Activated CD4-positive, alpha-beta T cell treated with anti-CD3 and anti-CD28 coated beads, Interleukin-2, amount 50 U/mL, for 24 hours (primary cell): ENCODE results near the gene ENOX1.

ENCODE experiments used
- DNase-seq, 2 donors: peaks; one replicate each; pipeline ENCODE4 v3.0.0-alpha.2; 2020; ENCODE audit warnings: low read depth in 1 of 2, low spot score in 1 of 2

Gene ENOX1

GRCh38 chr13:43749503-43749902 is 37.3 kb downstream of the ENOX1 start:
- DNase-seq, result no peak

- DNase-seq, result no peak
These were observed 42.3 kb downstream of the ENOX1 start for GRCh38 chr13:43744261-43745031.

- no peak for DNase-seq
These were observed 43.9 kb downstream of the ENOX1 start for GRCh38 chr13:43742911-43743310.

- DNase-seq, result no peak
These were observed 49.3 kb downstream of the ENOX1 start for GRCh38 chr13:43737392-43737923.

- no peak for DNase-seq
These were observed 54.0 kb downstream of the ENOX1 start for GRCh38 chr13:43732726-43733125.

GRCh38 chr13:43731296-43731695 is 55.5 kb downstream of the ENOX1 start:
- DNase-seq, result no peak

DNA sequence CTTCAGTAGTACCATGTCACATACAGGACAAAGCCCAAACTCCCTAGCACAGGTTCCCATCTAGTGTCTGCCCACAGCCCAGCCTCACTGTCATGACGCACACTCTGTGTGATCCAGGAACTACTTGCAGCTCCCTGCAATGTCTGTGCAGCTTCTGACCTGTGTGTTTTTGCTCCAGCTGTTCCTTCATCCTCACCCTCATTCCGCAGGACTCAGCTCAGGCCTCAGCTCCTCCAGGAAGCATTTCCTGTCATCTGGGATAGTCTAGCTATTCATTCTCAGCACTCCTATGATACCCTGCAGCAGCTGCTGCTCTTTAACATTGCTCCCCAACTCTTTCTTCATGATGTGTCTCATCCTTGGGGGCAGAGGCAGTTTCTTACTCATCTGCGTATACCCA is 56.1 kb downstream of the ENOX1 start:
- no peak for DNase-seq

DNA sequence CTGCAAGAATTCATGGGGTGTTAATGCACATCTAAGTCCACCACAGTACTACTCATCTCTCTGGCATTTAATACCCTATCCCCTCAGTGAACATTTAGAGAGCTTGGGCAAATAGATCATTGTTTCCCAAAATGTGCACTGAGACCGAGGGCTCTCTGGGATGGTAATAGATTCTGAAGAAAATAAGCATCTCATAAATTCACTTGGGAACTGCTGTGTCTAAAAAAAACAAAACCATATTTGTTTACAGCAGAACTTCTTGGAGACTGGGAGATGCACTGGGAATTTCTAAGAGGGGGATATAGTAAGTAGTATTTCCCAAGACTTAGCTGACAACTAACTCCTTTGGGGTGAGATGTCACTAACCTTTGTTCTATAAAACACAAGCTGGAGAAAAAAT is 58.4 kb downstream of the ENOX1 start:
- DNase-seq, result no peak

- DNase-seq, result no peak
These were observed 58.9 kb downstream of the ENOX1 start for GRCh38 chr13:43727856-43728255.

DNA sequence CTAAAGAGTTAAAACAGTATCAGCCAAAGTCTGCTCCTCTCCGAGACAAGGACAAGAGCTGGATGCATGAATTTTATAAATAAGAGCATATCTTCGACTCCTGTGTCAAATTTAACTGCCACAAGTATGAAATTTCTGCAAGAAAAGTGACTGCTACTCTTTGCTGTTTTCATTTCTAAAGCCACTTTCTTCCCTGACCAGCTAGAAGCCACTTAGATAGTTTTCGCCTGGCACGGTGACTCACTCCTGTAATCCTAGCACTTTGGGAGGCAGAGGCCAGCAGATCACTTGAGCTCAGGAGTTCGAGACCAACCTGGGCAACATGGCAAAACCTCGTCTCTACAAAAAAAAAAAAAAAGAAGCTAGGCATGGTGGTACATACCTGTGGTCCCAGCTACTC is 61.3 kb downstream of the ENOX1 start:
- DNase-seq, result no peak

DNA sequence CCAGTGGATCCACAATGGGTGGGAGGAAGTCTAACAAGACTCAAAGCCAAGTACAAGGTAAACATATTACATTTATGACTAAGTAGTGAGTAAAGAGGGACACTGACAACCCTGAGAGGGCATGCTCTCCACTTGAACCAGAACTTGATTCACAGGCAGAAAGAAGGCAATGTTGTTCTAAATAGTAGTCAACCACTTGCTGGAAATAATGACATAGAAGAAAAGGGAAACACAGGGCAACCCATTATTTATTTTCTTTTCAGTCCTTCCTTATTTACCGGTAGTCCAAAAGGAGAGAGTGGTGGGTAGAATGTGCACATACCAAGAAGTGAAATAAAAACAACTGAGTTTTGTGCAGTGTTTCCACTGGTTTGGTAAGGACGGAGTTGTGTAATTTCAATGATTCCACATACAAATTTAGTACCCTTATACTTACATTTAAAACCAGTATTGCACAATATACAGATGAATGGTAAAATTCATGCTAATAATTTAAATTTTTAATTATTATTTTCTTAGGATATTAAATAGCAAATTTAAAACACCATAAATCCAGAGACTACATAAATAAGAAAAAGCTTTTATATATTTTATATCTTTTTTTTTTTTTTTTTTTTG is 65.9 kb downstream of the ENOX1 start:
- DNase-seq, result no peak

DNA sequence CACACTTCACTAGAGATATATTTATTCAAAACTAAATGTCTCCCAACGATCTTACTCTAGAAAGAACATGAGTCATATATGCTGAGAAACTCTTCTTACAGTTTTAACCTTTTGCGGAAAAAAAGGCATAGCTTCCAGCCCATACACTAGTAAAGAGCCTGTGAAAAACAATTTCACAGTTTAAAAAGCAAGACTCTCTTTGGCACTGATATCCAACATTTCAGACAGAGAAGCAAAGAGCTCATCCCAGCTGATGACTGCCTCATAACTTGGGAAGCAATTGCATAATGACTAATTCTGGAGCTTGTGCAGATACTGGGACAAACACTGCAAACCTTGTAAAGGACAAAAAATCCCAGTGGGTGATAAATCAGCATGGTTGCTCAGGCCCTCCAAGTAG is 88.0 kb downstream of the ENOX1 start:
- no peak for DNase-seq

DNA sequence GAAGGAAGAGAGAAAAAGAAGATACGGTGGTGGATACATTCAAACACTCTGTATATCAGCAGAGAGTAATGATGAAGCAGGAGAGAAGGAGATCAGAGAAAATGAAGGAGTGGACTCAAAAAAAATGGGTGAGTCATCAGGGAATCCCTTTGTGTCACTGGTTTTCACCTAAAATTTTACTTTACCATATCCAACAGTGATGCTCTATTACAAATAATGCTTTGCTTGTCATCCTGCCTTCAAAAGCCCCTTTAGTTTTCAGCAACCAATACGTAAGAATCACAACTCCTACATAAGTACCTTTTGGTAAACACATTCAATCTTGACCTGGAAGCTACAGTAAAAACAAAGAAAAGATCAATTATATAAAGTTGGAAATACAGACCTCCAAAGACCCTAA is 88.8 kb downstream of the ENOX1 start:
- no peak for DNase-seq

- no peak for DNase-seq
These were observed 89.4 kb downstream of the ENOX1 start for GRCh38 chr13:43697323-43697722.

DNA sequence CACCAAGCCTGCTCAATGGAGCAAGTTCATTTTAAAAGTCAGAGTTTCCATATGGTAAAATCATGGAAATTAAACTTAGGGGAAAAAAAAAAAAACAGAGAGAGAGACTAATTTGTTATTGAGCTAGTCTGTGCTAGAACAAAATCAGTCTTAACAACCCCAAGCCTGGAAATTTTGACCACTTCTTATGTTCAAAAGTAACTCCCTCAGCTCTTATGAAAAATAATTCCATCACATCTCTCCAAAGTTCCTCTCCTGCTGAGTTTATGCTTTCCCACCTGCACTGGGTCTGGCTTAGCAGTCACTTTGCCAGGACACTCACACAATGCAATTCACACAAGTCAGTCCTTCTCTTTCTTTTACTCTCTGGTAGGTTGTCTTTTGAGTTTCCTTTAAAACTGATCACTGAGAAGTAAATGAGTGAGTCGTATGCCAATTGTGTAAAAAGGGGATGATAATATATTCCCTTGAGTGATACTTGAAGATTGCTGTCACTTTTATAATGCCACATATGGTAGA is 92.6 kb downstream of the ENOX1 start:
- DNase-seq, result no peak

GRCh38 chr13:43693639-43694038 is 93.1 kb downstream of the ENOX1 start:
- DNase-seq, result no peak

GRCh38 chr13:43688227-43688907 is 98.4 kb downstream of the ENOX1 start:
- DNase-seq, result no peak

DNA sequence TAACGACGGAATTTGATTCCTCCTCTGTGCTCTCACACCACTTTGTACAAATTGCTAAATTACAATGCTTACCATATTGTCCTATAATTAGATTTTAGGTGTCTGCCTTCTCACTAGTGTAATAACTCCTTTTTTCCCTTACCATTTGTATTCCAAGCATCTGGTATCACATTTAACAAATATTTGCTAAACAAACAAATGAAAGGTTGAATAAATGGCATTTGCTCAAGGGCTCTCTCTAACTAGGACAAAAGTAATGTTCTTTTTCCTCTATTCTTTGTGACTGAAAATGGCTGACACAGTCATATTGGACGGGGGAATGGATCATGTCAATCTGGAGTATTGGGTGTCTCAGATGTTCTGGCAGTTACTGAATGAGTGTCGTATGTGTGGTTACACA is 99.7 kb downstream of the ENOX1 start:
- DNase-seq, result no peak

- DNase-seq, result no peak
These were observed 100.2 kb downstream of the ENOX1 start for GRCh38 chr13:43686557-43686956.

DNA sequence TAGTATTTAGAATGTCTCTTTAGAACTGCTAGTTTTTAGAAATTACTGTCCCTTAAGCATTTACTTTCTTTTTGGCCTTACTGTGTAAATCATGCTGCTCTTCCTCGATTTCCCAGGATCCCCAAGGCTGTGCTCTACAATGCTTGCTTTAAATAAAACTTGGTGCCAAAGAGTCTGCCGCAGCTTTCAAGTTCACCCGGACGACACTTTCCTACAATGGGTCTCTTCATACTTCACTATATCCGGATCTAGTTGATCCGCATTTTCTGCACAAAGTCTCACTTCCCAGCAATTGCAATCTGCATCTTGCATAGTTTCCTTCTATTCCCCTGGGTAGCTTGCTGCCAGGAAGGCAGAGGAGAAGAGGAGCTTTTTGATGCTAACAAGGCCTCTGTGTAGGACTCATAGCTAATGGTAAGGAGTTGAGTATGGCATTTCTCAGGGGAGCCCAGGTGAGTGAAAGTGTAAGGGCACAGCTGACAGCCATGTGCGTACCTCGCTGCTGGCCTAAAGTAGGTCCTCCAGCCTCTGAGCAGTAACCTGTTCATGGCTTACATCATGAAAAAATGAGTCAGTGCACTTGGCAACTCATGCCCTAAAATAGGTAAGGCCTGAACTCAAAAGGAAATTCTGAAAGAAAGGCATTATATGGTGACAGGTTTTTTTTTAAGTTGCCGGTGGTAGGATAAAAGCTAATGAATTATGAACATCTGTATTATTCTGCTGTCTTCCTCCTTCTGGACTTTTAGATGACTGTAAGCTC is 101.6 kb downstream of the ENOX1 start:
- DNase-seq, result no peak

DNA sequence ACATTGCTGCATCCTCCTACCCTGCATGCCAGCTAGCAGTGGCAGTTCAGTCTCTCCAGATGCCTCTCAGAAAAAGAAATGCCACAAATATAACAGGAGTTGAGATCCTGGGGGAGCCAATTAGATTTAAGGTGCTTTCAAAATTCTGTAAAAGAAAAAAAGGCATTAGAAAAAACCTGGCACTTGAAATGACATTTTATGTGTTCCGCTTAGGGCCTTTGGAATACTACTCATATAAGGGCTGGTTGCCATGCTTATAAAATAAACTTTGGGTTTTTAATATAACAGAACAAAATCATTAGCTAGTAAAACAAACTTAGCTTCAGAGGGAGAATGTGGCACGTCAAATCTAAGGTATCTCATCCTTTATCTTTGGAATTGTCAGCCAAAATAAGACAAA is 104.1 kb downstream of the ENOX1 start:
- no peak for DNase-seq
